ENCODE measurements around the gene SPACA6.

GRCh38 chr19:51739466-51740213, 46.5 kb downstream of the SPACA6 start:
- TF ChIP-seq CTCF (IDR thresholded peaks at IDR 0.05): no peak
- no peak for TF ChIP-seq POLR2AphosphoS5 (IDR thresholded peaks at IDR 0.05)

Measured in prostate gland (tissue), 2 donors.